Thyroid gland (tissue), 4 donors: ENCODE results near the gene PRRC2A. TPM values are rescaled to one million over a fixed set of nuclear protein-coding genes. Genes with fewer than 3 reads are reported as not detected.

ENCODE experiments used
- DNase-seq, 2 donors: peaks; one replicate each; pipeline ENCODE4 v3.0.0-alpha.2; 2019
- H3K27ac ChIP-seq, 3 donors: fragments of 200-600 bp; sonication (generic); 1 replicate in 2 of 3; 2 replicates in 1 of 3; pipeline ENCODE4 v1.5.1; 2016 to 2019; ENCODE audit warnings: mild to moderate bottlenecking in 1 of 3, moderate library complexity in 1 of 3
- H3K27me3 ChIP-seq: fragments of 200-600 bp; sonication (generic); one replicate; pipeline ENCODE4 v1.5.1; 2019
- H3K36me3 ChIP-seq, 2 donors: fragments of 200-600 bp; sonication (generic); one replicate each; pipeline ENCODE4 v1.5.1; 2016 to 2019
- H3K4me1 ChIP-seq, 2 donors: fragments of 200-600 bp; sonication (generic); one replicate each; pipeline ENCODE4 v1.5.1; 2017 to 2019
- H3K4me3 ChIP-seq, 3 donors: fragments of 200-600 bp; sonication (generic); replicated peaks in 1 of 3; 1 replicate in 2 of 3; 2 replicates in 1 of 3; pipeline ENCODE4 v1.5.1; 2016; ENCODE audit warnings: mild to moderate bottlenecking in 1 of 3
- H3K9me3 ChIP-seq: fragments of 200-600 bp; sonication (generic); one replicate; pipeline ENCODE4 v1.5.1; 2017
- POLR2A ChIP-seq, 2 donors: fragments of 450-650 bp; IDR thresholded peaks; one replicate each; pipeline ENCODE4 v1.6.1; 2017; ENCODE audit warnings: antibody characterized with exemption in 2 of 2, mild to moderate bottlenecking in 2 of 2, moderate library complexity in 1 of 2
- WGBS, 2 donors: methylation state at CpG; one replicate each; pipeline ENCODE4 v1.1.5; 2017; 5-methylcytosine and 5-hydroxymethylcytosine counted together
- intact Hi-C: fragments of 100-400 bp; cut with DNase I; formaldehyde crosslinking; loops from one replicate; pipeline ENCODE4 v1.15.1; 2023
- total RNA-seq, 4 donors: library from RNA; depleted of rRNA; stranded (reverse); fragments of >200 nt; gene quantifications; one replicate each; pipeline ENCODE4 v1.2.3, GENCODE V29; 2016
- TF ChIP-seq, protein P1 (sequence below), 6 experiments: fragments of 200-600 bp in 3 of 6; fragments of 450-650 bp in 3 of 6; sonication (generic) in 3 of 6; IDR thresholded peaks; one replicate each; pipeline ENCODE4 v1.5.1; 2016 to 2019; ENCODE audit warnings: antibody characterized with exemption in 6 of 6, mild to moderate bottlenecking in 2 of 6, inconsistent platforms in 1 of 6, moderate library complexity in 1 of 6

Gene PRRC2A
- total RNA-seq, 4 donors from 2014 or later = 68.5 to 127 (median 86.7) TPM

DNA sequence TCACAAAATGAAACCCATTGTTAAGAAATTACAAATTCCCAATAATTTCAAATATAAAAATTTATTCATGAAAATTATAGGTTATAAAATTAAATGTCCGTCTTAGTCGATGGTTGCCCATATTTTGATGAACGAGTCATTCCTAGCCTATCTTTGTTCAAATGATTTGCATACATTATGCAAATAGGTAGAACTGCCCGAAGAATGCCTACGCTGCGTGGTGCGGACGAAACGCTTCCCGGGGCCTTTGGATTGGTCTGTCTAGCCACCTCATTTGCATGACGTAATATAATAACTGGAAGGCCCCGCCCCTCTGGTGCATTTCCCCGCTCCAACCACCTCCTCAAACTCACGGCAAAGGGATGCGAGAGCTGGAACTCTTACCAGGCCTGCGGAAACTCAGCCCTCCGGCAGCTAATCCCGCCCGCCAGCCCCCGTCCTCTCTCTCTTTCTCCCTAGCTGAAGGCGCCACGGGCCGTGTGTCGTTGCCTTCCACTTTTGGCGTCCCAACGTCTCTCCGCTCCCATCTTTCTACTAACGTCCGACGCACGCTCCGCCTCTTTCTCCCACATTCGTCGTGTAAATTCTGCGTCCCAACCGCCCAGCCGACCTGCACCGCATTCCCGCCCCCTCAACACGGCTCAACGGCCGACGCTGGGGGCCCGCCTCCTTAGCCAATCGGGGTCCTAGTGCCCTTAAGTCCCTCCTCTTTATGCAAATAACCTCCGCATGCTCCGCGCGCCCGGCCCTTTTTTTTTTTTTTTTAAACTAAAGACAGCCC is 520 bp upstream of the PRRC2A start:
- Histone ChIP-seq H3K27ac (peak overlapping the region; percentile 97 to 99 (median 97)), H3K27me3 (no peaks in the 10 kb centered on the region), H3K9me3 (no peaks in the 10 kb centered on the region), H3K4me1 (peaks cover 9 to 12% of the 10 kb centered on the region in 2 donors), H3K36me3 (peaks cover 11 to 17% of the 10 kb centered on the region in 2 donors), H3K4me3 (peak overlapping the region; percentile 6 to 42 (median 19))
- DNase-seq = peak; percentile 99
- TF ChIP-seq, protein P1, sequence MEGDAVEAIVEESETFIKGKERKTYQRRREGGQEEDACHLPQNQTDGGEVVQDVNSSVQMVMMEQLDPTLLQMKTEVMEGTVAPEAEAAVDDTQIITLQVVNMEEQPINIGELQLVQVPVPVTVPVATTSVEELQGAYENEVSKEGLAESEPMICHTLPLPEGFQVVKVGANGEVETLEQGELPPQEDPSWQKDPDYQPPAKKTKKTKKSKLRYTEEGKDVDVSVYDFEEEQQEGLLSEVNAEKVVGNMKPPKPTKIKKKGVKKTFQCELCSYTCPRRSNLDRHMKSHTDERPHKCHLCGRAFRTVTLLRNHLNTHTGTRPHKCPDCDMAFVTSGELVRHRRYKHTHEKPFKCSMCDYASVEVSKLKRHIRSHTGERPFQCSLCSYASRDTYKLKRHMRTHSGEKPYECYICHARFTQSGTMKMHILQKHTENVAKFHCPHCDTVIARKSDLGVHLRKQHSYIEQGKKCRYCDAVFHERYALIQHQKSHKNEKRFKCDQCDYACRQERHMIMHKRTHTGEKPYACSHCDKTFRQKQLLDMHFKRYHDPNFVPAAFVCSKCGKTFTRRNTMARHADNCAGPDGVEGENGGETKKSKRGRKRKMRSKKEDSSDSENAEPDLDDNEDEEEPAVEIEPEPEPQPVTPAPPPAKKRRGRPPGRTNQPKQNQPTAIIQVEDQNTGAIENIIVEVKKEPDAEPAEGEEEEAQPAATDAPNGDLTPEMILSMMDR (IDR thresholded peaks at IDR 0.05) = peak in 1 of 6 experiments; percentile 10
- peak; percentile 76 to 94 for TF ChIP-seq POLR2A (IDR thresholded peaks at IDR 0.05)
- WGBS, 2 donors = 0% methylated on average over 50 of the region's 50 CpGs
- intact Hi-C loops = no loop called here

DNA sequence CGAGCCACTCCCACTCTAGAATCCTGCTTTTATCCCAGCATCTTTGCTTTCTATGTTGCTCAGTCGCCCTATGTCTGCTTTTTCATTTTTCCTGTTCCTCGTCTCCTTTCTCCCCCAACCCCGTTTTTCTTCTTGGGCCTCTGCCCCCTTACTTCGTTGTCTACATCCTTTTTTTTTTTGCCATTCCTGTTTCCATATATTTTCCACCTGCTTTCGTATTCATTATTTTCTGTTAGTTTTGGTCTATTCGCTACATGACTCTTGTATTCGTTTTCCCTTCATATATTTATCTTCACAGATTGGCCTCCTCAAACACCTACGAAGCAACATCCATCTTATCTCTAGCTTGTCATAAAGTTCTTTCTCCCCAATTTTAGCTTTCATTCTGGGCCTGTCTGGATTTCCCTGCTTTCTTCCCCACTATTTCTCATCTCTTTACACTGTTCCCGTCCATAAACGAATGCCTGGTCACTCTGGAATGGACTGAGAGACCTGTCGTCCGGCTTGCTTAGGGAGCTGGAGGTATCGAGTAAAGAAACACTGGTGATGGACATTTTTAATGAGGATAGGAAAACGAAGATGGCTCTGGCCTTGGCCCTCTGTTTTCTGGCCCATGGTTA is 915 bp downstream of the PRRC2A start:
- WGBS, 2 donors = 19 to 21% methylated on average over 15 of the region's 15 CpGs
- H3K36me3 ChIP-seq = peaks cover 26 to 31% of the 10 kb centered on the region in 2 donors
- H3K9me3 ChIP-seq = no peaks in the 10 kb centered on the region
- H3K27me3 ChIP-seq = no peaks in the 10 kb centered on the region
- intact Hi-C loops = no loop called here
- H3K27ac ChIP-seq = peak overlapping the region; percentile 88 to 99 (median 97)
- DNase-seq = no peak
- TF ChIP-seq POLR2A (IDR thresholded peaks at IDR 0.05) = no peak
- TF ChIP-seq, protein P1 (IDR thresholded peaks at IDR 0.05) = no peak
- H3K4me3 ChIP-seq = peak overlapping the region; percentile 37 to 93 (median 51)
- peaks cover 9 to 12% of the 10 kb centered on the region in 2 donors for H3K4me1 ChIP-seq

DNA sequence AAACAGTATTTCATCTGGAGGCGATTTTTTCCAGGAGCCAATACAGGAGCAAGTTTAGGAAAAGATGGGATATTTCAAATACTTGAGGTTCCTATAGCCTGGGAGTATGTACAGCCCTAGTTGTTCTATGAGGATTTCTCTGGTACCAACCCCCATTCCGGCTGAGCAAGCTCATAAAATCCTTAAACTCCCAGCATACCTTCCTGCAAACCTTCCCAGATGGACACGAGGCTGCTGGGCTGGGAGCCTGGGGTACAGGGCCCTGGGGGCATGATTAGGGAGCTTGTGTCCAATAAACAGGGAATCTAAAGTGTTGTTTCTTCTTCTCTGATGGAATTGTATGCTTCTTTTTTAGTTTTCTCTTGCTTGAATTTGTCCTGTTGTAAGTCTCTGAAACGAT is 1.5 kb downstream of the PRRC2A start:
- 32 to 36% methylated on average over 4 of the region's 4 CpGs for WGBS, 2 donors
- Histone ChIP-seq H3K36me3 (peaks cover 31 to 37% of the 10 kb centered on the region in 2 donors), H3K4me3 (peak overlapping the region in 2 of 3 donors; percentile 37 to 93), H3K4me1 (peaks cover 9 to 12% of the 10 kb centered on the region in 2 donors), H3K27ac (peak overlapping the region in 2 of 3 donors; percentile 97 to 99), H3K27me3 (no peaks in the 10 kb centered on the region), H3K9me3 (no peaks in the 10 kb centered on the region)
- intact Hi-C loops = no loop called here
- TF ChIP-seq, protein P1 (IDR thresholded peaks at IDR 0.05) = no peak
- TF ChIP-seq POLR2A (IDR thresholded peaks at IDR 0.05) = no peak
- no peak for DNase-seq

DNA sequence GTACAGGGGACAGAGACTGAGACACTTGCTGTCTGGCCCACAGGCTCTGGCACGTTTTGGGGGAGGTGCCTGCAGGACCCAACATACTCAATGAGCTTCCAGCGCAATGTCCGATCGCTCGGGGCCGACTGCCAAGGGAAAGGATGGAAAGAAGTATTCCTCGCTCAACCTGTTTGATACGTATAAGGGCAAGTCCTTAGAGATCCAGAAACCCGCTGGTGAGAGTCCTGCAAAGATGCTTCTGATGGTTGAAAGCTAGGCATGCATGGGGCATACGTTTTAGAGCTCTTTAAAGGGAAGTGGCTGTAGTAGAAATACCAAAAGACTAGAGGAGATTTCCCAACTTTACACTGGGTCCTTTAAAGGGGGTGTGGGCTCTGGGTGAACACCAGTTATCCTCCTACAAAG is 2.2 kb downstream of the PRRC2A start:
- Histone ChIP-seq H3K27me3 (no peaks in the 10 kb centered on the region), H3K9me3 (no peaks in the 10 kb centered on the region), H3K4me1 (peaks cover 9 to 12% of the 10 kb centered on the region in 2 donors), H3K36me3 (peaks cover 38 to 44% of the 10 kb centered on the region in 2 donors), H3K27ac (peak overlapping the region in 1 of 3 donors; percentile 99), H3K4me3 (no peak overlapping the region)
- DNase-seq = peak; percentile 51 to 64
- TF ChIP-seq, protein P1 (IDR thresholded peaks at IDR 0.05) = no peak
- TF ChIP-seq POLR2A (IDR thresholded peaks at IDR 0.05) = no peak
- intact Hi-C loops = no loop called here
- 38 to 49% methylated on average over 10 of the region's 10 CpGs for WGBS, 2 donors

DNA sequence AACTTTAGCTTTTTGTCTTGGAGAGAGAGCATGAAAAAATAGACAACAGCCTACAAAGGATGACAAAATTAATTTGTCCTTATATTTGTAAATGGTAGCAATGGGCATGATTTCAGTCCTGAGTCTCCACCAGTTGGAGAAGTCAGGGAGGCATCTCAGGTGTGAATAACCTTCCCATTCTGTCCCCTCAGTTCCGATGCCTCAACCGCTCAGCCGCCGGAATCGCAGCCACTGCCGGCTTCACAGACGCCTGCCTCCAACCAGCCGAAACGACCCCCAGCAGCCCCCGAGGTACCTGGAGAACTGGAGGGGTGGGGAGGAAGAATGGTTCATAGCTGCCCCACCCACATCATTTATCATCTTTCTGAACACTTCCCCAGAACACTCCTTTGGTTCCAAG is 3.6 kb downstream of the PRRC2A start:
- no peak for DNase-seq
- Histone ChIP-seq H3K4me1 (peaks cover 9 to 12% of the 10 kb centered on the region in 2 donors), H3K4me3 (no peak overlapping the region), H3K36me3 (peaks cover 52 to 57% of the 10 kb centered on the region in 2 donors), H3K9me3 (no peaks in the 10 kb centered on the region), H3K27ac (no peak overlapping the region), H3K27me3 (no peaks in the 10 kb centered on the region)
- no peak for TF ChIP-seq POLR2A (IDR thresholded peaks at IDR 0.05)
- TF ChIP-seq, protein P1 (IDR thresholded peaks at IDR 0.05) = no peak
- intact Hi-C loops = no loop called here
- WGBS, 2 donors = 91 to 94% methylated on average over 8 to 10 of the region's 10 CpGs
